GM19351 (cell line): Measurements from ENCODE around the gene CD70.
"Not testable (repeated sequence)": the region's sequence is repeated elsewhere in the genome, so short reads cannot be mapped to it uniquely, and the experiment has no call there.

Source experiments
- ATAC-seq: cut with Tn5 transposase; IDR thresholded peaks from one replicate; pipeline ENCODE4 v1.9.1; 2021; ENCODE audit warnings: mild to moderate bottlenecking, moderate library complexity; ENCODE audit not compliant: unreplicated experiment

CD70 gene

GRCh38 chr19:6572217-6572616, 18.7 kb downstream of the CD70 start:
- ATAC-seq, result no peak

DNA sequence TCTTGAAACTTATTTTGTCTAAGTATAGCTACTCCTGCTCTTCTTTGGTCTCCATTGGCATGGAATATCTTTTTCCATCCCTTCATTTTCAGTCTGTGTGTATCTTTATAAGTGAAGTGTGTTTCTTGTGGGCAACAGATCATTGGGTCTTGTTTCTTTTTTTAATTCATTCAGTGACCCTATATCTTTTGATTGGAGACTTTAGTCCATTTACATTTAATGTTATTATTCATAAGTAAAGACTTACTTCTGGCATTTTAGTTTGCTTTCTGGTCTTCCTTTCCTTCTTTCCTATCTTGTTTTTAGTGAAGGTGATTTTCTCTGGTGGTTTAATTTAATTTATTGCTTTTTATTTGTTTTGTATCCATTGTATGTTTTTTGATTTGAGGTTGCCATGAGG, 19.8 kb downstream of the CD70 start:
- no peak for ATAC-seq

GRCh38 chr19:6570764-6571163, 20.2 kb downstream of the CD70 start:
- ATAC-seq, result no peak

GRCh38 chr19:6568816-6569215, 22.1 kb downstream of the CD70 start:
- ATAC-seq, result no peak

- no peak for ATAC-seq
These were observed 22.9 kb downstream of the CD70 start for GRCh38 chr19:6568010-6568526.

DNA sequence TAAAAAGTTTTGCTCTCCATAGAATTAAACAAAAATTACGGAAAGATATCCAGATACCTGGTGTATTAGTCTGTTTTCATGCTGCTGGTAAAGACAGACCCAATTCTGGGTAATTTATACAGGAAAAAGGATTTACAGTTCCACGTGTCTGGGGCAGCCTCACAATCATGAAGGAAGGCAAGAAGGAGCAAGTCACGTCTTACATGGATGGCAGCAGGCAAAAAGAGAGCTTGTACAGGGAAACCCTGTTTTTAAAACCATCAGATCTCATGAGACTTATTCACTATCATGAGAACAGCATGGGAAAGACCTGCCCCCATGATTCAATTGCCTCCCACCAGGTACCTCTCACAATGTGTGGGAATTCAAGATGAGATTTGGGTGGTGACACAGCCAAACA, 24.2 kb downstream of the CD70 start:
- ATAC-seq, result not testable (repeated sequence)

DNA sequence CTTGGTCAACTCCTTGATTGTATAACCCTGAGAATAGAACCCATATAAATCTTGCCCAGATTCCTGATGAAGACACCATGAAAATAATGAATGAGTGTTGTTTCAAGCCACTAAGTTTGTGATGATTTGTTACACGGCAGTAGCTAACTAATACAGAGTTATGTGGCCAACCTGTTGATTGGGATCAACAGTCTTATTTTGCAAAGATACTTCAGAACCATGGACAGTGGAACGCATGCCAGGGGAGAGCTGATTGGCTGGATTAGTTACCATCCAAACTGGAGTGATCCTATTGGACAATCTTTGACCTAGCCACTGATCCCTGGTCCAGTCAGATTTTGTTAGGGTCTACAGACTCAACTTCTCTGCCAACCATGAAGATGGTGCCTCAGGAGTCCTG, 26.6 kb downstream of the CD70 start:
- ATAC-seq, result no peak

- not testable (repeated sequence) for ATAC-seq
These were observed 28.5 kb downstream of the CD70 start for GRCh38 chr19:6562437-6562836.

DNA sequence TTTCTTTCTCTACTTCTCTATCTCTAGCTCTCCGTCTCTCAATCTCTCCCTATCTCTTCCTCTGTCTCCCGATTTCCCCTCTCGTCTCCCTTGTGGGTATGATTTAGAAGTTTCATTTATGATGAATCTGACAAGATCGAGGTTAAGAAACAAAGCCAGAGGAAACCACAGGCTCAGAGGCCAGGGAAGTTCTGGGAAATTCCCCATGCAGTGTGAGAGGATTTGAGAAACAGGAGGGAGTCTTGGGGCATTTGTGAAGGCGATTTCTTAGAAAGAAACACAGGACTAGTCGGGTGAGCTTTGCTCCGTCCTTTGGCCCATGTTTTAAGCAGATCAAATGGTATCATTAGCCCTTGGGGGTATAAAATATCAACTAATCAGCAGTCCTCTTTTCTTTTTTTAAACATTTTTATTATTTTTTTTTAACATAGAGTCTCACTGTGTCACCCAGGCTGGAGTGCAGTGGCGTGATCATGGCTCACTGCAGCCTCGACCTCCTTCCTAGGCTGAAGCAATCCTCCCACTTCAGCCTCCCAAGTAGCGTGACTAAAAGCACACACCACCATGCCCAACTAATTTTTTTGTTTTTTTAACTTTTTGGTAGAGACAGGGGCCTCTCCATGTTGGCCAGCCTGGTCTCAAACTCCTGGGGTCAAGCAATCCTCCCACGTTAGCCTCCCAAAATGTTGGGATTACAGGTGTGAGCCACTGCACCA, 34.3 kb downstream of the CD70 start:
- no peak for ATAC-seq

DNA sequence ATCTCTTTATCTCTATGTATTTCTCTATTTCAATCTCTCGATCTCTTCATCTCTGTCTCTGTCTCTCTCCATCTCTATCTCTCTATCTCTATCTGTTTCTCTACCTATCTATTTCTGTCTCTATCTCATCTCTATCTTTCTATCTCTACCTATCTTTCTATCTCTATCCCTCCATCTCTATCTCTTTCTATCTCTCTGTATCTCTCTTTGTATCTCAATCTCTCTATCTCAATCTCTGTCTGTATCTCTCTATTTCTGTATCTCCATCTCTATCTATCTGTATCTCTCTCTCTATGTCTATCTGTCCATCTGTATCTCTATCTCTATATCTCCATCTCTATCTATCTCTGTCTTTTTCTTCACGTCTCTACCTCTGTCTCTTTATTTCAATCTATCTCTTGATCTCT, 34.9 kb downstream of the CD70 start:
- ATAC-seq, result no peak

DNA sequence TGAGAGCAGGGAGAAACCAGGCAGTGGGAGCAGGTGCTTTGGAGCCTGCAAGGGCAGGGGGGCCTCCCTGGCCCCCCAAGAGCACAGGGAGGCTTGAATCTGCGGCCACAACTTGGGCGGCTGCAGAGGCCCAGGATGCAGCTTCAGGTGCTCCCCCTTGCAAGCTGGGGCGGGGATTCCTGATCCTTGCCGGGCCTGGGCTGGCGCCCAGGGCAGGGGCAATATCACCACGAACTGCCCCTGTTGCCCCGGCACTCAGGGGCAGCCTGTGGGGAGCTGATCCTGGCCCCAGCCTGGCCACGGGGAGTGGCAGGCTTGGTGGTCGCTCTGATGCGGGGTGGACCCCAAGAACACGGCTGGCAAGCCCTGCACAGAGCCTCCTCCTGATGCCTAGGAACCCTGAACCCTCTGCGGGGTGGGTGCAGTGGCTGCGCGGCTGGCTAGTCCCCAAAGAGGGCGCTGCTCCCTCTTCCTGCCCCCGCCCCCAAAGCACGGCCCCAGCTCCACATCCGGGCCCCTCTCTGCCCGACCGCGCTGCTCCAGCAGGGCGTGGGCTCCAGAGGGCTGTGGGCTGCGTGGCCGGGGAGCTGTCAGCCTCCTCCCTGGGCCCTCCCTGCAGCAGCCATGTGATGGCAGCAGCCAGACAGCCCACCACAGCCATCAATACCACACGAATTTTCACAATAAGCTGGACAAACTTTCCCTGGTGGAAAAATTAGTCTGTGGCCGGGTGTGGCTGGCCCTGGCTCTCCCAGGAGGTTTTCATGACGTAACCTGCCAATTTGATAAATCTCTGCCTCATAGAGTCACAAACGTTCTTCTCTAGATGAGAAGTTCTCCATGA, 39.1 kb downstream of the CD70 start:
- no peak for ATAC-seq

DNA sequence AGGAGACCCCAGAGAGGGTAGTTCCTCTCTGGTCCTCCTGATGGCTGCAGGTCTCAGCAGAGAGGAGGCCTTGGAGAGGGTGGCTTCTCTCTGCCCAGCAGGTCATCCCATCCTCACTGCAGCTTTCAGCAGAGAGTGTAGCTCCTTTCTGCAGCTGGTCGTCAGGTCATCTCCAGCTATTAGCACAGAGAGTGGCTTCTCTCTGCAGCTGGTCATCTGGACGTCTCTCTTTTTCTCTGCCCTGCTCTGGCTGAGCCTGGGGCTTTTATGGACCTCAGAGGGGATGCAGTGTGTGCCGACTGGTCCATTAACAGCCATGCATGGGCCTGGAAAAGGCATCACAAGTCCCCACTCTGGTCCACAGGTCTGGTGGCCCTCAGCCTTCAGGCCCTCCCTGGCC, 39.9 kb downstream of the CD70 start:
- ATAC-seq, result no peak

DNA sequence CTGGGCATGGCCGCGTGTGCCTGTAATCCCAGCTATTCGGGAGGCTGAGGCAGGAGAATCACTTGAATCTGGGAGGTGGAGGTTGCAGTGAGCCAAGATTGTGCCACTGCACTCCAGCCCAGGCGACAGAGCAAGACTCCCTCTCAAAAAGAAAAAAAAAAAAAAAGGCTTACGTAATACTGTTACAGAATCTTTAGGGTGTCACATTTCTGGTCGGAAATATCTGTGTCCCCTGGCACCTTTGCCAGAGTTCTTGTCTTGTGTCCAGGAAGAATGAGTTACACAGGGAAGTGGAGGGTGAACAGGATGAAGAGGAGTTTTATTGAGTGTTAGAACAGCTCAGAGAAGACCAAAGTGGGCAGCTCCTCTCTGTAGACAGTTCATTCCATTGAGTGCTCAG, 40.3 kb downstream of the CD70 start:
- ATAC-seq, result not testable (repeated sequence)

GRCh38 chr19:6543866-6544347, 47.0 kb downstream of the CD70 start:
- no peak for ATAC-seq

GRCh38 chr19:6540918-6541689, 49.8 kb downstream of the CD70 start:
- ATAC-seq, result no peak

- no peak for ATAC-seq
These were observed 51.4 kb downstream of the CD70 start for GRCh38 chr19:6539514-6539913.
